ENCODE results near the gene AKT1S1. TPM values are rescaled to one million over a fixed set of nuclear protein-coding genes. Genes with fewer than 3 reads are reported as not detected.

AKT1S1 gene
- total and polyA plus RNA-seq, 2 of the 13 experiments (the other 11 are each of a cell fraction or from before 2014, with no cell fraction given): 13.5 to 27.8 TPM

DNA sequence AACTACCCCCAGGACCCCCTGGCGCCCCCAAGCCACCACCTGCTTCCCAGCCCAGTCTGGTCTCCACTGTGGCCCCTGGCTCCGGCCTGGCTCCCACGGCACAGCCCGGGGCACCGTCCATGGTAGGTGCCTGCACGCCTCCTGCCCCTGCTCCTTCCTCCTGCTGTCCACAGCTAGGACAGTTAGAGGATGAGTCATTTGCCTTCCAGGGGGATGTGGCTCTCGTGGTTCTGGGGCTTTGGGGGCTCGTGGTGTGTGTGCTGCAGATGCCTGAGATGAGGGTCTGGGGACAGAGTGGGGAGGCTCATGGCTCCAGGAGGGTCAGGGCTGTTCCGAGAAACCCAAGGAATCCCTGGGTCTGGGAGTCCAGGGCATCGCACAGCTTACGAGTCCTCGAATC, 46.4 kb downstream of the AKT1S1 start:
- ChIA-PET POLR2A (no interaction called here), CTCF (ENCODE audit: low intra/inter-chr PET ratio, low total read pairs) (no interaction called here)
- in situ Hi-C loops (cut with HindIII; ENCODE audit: extremely low pct_ligation_motif_present, low pct_unique_long_range_greater_than_20kb): no loop called here
- no peak overlapping the region for H3K4me2 ChIP-seq (ENCODE audit: low read depth, low read length)
- no TSS peak for BruUV-seq (replicated peaks)
- no peaks in the 10 kb centered on the region for H3K4me1 ChIP-seq (ENCODE audit: insufficient read depth, low read length)
- WGBS (ENCODE audit: low lambda C conversion rate): 99% methylated on average over 10 of the region's 12 CpGs
- no peak overlapping the region for H3K9ac ChIP-seq (ENCODE audit: insufficient read depth, low read depth, low read length)
- TF ChIP-seq ZNF704 (CRISPR knock-in tag; IDR thresholded peaks at IDR 0.05; ENCODE audit: borderline replicate concordance) (no peak), TMF1 (CRISPR knock-in tag; IDR thresholded peaks at IDR 0.05; ENCODE audit: low read depth) (no peak)
- FAIRE-seq (no peak), DNase-seq (ENCODE audit: low spot score) (no peak), ATAC-seq (no peak)
- peaks cover 27 to 58% of the 10 kb centered on the region in 2 experiments for H3K36me3 ChIP-seq (replicated peaks in 1 of 2; ENCODE audit: control insufficient read depth in 1 of 2, insufficient read depth in 2 of 2, low read length in 2 of 2)
- no peaks in the 10 kb centered on the region for H3K9me3 ChIP-seq (ENCODE audit: low read length)
- H3K79me2 ChIP-seq (ENCODE audit: insufficient read depth, low read length): no peaks in the 10 kb centered on the region
- no peaks in the 10 kb centered on the region for H4K20me1 ChIP-seq (ENCODE audit: insufficient read depth, low read length)
- no peak overlapping the region for H3K27ac ChIP-seq (ENCODE audit: extremely low read length, insufficient read depth, low read length)
- intact Hi-C loops (cut with micrococcal nuclease; ENCODE audit: unreplicated experiment): no loop called here
- no peak overlapping the region for H2AFZ ChIP-seq (ENCODE audit: low read length)
- no peak overlapping the region for H3K4me3 ChIP-seq (replicated peaks in 1 of 3; ENCODE audit: insufficient read depth in 1 of 3, low read depth in 2 of 3, low read length in 3 of 3)
- H3K27me3 ChIP-seq (ENCODE audit: control insufficient read depth in 1 of 2, insufficient read depth in 2 of 2, low read length in 2 of 2): no peaks in the 10 kb centered on the region

GRCh38 chr19:49829721-49830120, 47.4 kb downstream of the AKT1S1 start:
- intact Hi-C loops (cut with micrococcal nuclease; ENCODE audit: unreplicated experiment) (no loop called here), in situ Hi-C loops (cut with HindIII; ENCODE audit: extremely low pct_ligation_motif_present, low pct_unique_long_range_greater_than_20kb) (no loop called here)
- peaks cover 21 to 50% of the 10 kb centered on the region in 2 experiments for H3K36me3 ChIP-seq (replicated peaks in 1 of 2; ENCODE audit: control insufficient read depth in 1 of 2, insufficient read depth in 2 of 2, low read length in 2 of 2)
- H3K9me3 ChIP-seq (ENCODE audit: low read length): no peaks in the 10 kb centered on the region
- no peak overlapping the region for H3K4me3 ChIP-seq (replicated peaks in 1 of 3; ENCODE audit: insufficient read depth in 1 of 3, low read depth in 2 of 3, low read length in 3 of 3)
- H3K27me3 ChIP-seq (ENCODE audit: control insufficient read depth in 1 of 2, insufficient read depth in 2 of 2, low read length in 2 of 2): no peaks in the 10 kb centered on the region
- no peak for ATAC-seq
- WGBS (ENCODE audit: low lambda C conversion rate): 95% methylated on average over 11 of the region's 18 CpGs
- no peaks in the 10 kb centered on the region for H3K4me1 ChIP-seq (ENCODE audit: insufficient read depth, low read length)
- no peak for FAIRE-seq
- no peaks in the 10 kb centered on the region for H4K20me1 ChIP-seq (ENCODE audit: insufficient read depth, low read length)
- H3K79me2 ChIP-seq (ENCODE audit: insufficient read depth, low read length): no peaks in the 10 kb centered on the region
- no peak overlapping the region for H3K27ac ChIP-seq (ENCODE audit: extremely low read length, insufficient read depth, low read length)
- CTCF ChIA-PET (ENCODE audit: low intra/inter-chr PET ratio, low total read pairs): no interaction called here
- no peak overlapping the region for H3K4me2 ChIP-seq (ENCODE audit: low read depth, low read length)
- no peak overlapping the region for H3K9ac ChIP-seq (ENCODE audit: insufficient read depth, low read depth, low read length)
- BruUV-seq (replicated peaks): no TSS peak
- no peak for DNase-seq (ENCODE audit: low spot score)
- POLR2A ChIA-PET: no interaction called here
- H2AFZ ChIP-seq (ENCODE audit: low read length): no peak overlapping the region
- no peak for TF ChIP-seq ZNF790 (CRISPR knock-in tag; IDR thresholded peaks at IDR 0.05; ENCODE audit: borderline replicate concordance)
- no peak for TF ChIP-seq ARNT2 (CRISPR knock-in tag; IDR thresholded peaks at IDR 0.05; ENCODE audit: low read depth)
- no peak for TF ChIP-seq GTF2F1 (IDR thresholded peaks at IDR 0.05; ENCODE audit: low read length)
- TF ChIP-seq REL (CRISPR knock-in tag; conservative IDR thresholded peaks at IDR 0.05): no peak
- no peak for TF ChIP-seq ZNF251 (CRISPR knock-in tag; IDR thresholded peaks at IDR 0.05)
- TF ChIP-seq HNF1A (IDR thresholded peaks at IDR 0.05; ENCODE audit: low read depth): no peak
- no peak for TF ChIP-seq HNF1A (CRISPR knock-in tag; IDR thresholded peaks at IDR 0.05; ENCODE audit: borderline replicate concordance)
- no peak for TF ChIP-seq MAF1 (CRISPR knock-in tag; IDR thresholded peaks at IDR 0.05; ENCODE audit: borderline replicate concordance)
- no peak for TF ChIP-seq U2AF1 (optimal IDR thresholded peaks at IDR 0.05; ENCODE audit: low read depth, low read length)
- no peak for TF ChIP-seq NFYC (CRISPR knock-in tag; IDR thresholded peaks at IDR 0.05)
- TF ChIP-seq TEAD3 (CRISPR knock-in tag; optimal IDR thresholded peaks at IDR 0.05; ENCODE audit: borderline replicate concordance): no peak
- no peak for TF ChIP-seq HDAC1 (CRISPR knock-in tag; IDR thresholded peaks at IDR 0.05)
- no peak for TF ChIP-seq ZNF382 (CRISPR knock-in tag; IDR thresholded peaks at IDR 0.05; ENCODE audit: borderline replicate concordance)
